HG03139 (cell line): ENCODE data around the gene ALG10.
"Not testable (repeated sequence)": the region's sequence is repeated elsewhere in the genome, so short reads cannot be mapped to it uniquely, and the experiment has no call there.

Experiments used
- ATAC-seq: cut with Tn5 transposase; IDR thresholded peaks from one replicate; pipeline ENCODE4 v1.9.1; 2021; ENCODE audit not compliant: unreplicated experiment

The ALG10 gene

DNA sequence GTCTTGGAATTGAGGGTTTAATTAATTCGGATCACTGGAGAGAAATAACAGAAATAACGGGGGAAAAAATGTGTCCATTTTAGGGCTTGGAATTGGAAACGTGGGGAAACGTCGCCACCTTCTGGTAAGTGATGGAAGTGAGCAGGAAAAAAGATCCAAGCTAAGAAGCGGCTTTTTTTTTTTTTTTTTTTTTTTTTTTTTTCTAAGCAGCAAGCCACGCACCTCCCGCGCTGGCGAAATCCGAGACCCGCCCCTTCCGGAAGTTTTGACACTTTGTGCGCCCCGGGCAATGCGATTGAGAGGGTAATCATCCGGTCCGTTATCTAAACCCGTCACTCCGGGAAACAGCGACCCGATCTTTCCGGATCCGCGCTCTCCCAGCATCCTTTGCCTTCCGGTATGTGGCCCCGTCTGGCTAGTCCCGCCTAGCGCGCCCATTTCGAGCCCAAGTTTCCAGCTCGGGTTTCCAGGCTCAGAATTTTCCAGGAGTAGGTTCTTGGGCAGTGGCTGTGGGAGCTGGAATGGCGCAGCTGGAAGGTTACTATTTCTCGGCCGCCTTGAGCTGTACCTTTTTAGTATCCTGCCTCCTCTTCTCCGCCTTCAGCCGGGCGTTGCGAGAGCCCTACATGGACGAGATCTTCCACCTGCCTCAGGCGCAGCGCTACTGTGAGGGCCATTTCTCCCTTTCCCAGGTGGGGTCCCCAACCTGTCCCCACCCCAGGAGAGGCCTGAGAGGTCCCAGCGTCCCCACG, at the start of gene ALG10:
Gene ALG10 (plus strand): TSS at position 418 of the 752 bp plus-strand sequence. CDS start 104 bp downstream, at position 522.
- peak; percentile 100 for ATAC-seq

GRCh38 chr12:33972884-33973283, 49.4 kb upstream of the ALG10 start:
- ATAC-seq: not testable (repeated sequence)

- no peak for ATAC-seq
Measured at GRCh38 chr12:33977887-33978286, 44.4 kb upstream of the ALG10 start.

DNA sequence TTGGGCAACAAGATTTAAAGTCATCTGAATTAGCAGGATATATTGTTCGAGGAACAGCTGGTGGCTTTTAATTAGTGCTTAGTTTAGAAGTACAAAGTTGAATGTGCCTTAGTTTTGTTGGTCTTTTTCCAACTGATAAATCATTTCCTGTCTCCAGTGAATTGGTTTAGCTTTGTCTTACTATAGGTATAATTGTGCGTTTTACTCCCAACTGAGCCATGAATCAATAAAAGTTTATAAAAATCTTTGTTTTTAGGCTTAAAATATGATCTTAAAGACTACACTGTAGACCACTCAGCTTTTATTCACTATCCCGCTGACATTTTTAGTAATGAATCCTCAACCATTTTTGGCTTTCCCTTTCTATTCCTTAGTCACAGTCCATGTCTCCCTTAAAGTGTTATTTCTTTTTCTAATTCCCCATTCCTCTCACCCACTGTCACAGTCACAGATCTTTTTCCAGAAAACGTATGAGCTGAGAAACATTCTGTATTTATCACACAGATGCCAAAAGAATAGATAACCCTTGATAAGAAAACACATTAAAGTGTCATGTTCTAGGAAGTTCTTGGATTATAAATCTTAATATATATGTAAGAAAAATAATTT, 34.0 kb upstream of the ALG10 start:
- ATAC-seq: no peak

DNA sequence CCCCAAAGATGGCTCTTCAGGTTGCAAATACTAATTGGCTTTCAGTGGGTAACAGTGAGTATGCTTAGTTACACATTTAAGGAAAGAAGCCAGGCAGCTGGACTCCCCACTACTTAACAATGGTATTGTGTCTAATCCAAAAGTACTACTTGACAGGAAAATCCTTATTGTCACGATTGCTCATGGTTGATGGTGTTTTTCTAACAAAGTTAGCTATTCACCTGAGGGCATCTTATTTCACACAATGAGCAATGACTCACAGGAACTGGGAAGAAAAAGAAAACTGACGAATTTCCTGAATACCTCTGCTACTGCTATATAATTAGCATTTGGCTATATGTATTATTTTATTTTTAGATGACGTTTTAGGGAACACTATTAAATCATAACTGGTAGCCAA, 33.4 kb upstream of the ALG10 start:
- no peak for ATAC-seq

GRCh38 chr12:33994857-33995808, 27.2 kb upstream of the ALG10 start:
- no peak for ATAC-seq

DNA sequence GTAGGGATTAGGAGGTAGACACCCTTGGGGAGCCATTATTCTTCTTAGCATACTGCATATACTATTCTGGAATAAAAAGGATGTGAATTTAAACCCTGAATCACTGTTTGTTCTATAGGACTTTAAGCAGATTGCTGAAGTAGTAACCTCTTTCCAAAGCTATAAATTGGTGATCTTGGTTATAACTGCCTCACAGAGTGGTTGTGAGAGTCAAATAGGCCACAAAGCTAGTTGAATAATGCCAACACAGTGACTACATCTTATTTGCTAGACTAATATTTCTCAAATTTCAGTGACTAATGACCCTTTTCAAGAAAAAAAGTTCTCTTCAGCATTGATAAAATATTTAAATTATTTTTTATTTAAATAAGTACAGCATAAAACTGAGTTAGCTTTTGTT, 13.5 kb upstream of the ALG10 start:
- not testable (repeated sequence) for ATAC-seq

DNA sequence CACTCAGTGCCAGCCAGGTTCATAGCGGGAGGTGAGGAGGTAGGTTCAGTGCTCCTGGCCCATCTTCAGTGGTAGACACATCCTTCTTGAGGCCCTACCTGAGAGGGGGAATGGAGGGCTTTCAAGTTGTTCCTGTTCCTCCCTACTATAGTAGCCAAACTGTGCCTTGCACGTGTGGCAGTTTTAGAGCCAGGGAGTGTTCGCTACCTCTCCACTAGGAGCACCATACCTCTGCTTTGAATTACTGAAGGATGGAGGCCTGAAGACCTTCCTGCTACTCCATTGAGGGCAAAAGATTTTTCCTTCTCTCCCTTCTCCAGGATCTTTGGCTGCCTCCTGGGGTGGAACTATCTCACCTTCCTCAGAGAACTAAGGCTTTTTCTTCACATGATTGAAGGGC, 5.9 kb upstream of the ALG10 start:
- no peak for ATAC-seq

GRCh38 chr12:34021071-34021470, 1.2 kb upstream of the ALG10 start:
- ATAC-seq: no peak

DNA sequence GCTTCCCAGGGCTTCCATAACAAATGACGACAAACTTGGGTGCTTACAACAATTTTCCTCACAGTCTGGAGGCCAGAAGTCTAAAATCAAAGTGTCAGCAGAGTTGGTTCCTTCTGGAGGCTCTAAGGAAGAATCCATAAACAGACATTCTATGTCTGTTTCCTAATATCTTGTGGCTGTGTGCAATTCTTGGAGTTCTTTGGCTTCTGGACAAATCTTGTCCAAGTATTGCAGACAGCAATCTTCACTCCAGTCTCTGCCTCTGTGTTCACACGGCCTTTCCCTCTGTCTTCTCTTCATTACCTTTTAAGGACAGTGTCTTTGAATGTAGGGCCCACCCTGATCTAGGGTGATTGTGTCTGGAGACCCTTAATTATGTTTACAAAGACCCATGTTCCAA, 5.4 kb downstream of the ALG10 start:
- not testable (repeated sequence) for ATAC-seq

DNA sequence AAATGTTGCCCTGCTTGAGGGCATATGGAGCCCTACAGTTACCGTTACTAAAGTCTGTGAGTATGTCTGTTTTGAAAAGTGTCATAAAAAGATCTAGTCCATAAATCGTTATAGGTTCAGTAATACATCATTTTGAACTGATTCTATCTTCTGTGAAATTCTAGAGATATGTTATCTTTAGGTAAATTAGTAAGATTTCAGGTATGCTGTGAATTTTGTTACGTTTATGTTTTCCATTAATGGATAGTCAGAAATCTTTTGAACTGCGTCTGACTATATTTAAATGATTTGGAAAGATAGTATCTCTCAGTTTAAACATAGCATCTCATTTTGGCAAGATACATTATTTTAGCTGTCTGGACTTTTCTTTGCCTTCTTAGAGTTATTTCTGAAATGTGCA, 8.3 kb downstream of the ALG10 start:
- ATAC-seq: no peak

- no peak for ATAC-seq
Measured at GRCh38 chr12:34033628-34034296, 11.5 kb downstream of the ALG10 start.

DNA sequence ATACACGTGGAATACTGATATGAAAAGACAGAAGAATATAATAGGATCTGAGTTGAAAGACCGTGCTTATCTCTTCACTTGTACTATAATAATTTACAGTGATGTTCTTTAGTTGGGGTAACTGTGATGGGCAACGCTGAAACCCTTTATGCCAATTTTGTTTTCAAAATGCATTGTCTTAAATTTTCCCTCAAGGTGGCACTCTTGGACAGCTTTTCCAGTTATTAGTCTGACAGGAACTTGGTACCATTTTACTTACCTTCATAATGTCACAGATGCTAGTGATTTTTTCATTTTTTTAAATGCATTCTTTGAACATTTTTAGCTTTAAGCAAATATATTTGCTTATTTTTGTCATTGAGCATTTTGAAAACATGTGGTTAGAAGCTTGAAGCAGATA, 16.1 kb downstream of the ALG10 start:
- not testable (repeated sequence) for ATAC-seq

DNA sequence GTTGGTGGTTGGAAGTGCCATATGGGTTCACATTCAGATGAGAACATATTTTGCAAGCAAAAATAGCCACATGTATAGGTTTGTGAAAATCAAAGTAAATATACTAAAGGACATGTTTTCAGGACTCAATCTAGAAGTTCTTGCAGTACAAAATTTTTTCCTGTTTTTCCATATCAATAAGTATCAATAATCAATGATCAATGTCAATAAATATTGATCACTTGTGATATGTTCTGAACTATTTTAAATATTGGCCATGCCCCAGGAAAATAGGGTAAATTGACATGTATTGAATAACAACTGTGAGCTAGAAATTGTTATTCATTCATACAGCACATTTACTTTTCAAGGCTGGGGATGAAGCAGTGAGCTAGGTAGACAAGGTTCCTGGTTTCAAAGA, 24.3 kb downstream of the ALG10 start:
- no peak for ATAC-seq

DNA sequence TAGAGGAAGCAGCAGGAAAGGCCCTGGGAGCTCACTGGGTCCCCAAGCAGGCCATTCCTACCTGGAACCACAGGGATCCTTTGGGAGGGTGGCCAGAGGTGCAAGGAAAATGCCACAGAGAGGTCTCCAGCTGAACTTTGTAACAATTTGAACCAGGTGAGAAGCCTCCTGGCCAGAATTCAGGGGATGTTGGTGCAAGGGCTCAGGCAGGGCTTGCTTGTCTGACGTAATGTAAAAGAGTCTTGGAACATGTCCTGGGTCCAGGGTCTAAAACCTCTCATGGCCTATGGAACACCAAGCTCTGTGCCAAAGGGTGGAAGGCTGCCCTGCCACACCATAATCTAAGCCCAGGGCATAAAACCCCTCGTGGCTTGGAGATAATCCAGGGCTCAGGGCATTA, 25.6 kb downstream of the ALG10 start:
- not testable (repeated sequence) for ATAC-seq

GRCh38 chr12:34048714-34049113, 26.4 kb downstream of the ALG10 start:
- ATAC-seq: no peak

GRCh38 chr12:34051486-34051885, 29.2 kb downstream of the ALG10 start:
- no peak for ATAC-seq

- no peak for ATAC-seq
Measured at GRCh38 chr12:34054938-34055337, 32.6 kb downstream of the ALG10 start.
